GM19238 (cell line): ENCODE data around the gene AP3D1.
"Not testable (repeated sequence)": the region's sequence is repeated elsewhere in the genome, so short reads cannot be mapped to it uniquely, and the experiment has no call there.

Source experiments
- DNase-seq: peaks from one replicate; pipeline ENCODE4 v3.0.0; 2011; ENCODE audit warnings: low spot score; ENCODE audit not compliant: insufficient read length

The AP3D1 gene

GRCh38 chr19:2151339-2152229 is at the start of gene AP3D1:
Gene AP3D1 (minus strand): TSS chr19:2151566. CDS start chr19:2151334, 232 bp downstream.
- DNase-seq: peak; percentile 100

- DNase-seq: not testable (repeated sequence)
Observed at GRCh38 chr19:2200624-2201294, 49.4 kb upstream of the AP3D1 start.

DNA sequence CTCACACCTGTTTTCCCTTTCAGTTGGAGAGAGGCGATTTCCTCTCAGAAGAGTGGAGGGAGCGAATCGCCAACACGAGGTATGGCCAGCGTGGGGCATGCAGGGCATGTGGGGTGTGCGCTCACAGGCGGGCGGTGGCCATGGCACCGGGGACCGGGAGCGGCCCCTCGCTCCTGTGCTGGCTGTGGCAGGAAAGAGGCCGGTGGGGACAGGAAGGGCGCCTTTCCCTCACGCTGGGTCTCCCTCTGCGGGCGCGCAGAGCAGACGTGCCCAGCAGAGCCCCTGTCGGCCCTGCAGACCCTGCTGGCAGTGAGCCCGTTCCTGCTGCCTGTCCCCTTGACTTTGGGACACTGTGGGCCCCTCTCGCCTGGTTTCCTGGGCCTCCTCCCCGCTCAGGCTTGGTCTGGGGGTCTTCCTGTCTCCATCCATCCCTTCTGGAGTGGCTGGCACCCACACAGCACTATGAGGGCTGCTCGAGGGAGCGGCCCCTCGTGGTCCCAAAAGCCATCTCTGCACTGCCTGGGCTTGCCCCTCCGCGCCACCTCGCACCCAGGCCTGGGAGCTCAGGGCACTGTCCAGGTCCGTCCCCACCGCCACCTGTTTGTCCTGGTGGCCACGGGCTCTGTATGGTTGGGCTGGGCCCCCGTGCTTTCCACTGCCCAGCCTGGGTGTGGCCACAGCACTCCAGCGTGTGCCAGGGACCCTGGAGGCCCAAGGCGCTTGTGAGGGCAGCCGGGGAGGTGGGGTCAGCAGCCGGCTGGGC is 48.7 kb upstream of the AP3D1 start:
- no peak for DNase-seq

DNA sequence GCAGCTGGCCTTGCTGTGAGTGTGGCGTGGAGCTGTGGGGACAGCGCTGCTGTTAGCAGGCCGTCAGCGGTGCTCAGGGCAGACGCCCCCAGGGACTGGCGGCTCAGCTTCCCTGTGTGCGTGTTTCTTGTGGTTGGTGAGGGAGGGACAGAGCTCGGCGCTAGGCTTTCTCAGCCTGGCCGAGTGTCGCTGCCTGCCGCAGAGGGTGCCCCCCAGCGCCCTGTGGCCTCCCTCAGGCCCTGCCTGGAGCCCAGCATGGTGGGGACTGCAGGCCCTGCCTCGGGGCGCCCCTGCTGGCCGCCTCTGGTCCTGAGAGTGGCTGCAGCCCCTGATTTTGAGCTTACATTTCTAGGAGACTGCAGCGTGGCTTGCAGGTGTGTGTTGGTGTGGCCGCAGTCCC is 47.8 kb upstream of the AP3D1 start:
- peak; percentile 39 for DNase-seq

DNA sequence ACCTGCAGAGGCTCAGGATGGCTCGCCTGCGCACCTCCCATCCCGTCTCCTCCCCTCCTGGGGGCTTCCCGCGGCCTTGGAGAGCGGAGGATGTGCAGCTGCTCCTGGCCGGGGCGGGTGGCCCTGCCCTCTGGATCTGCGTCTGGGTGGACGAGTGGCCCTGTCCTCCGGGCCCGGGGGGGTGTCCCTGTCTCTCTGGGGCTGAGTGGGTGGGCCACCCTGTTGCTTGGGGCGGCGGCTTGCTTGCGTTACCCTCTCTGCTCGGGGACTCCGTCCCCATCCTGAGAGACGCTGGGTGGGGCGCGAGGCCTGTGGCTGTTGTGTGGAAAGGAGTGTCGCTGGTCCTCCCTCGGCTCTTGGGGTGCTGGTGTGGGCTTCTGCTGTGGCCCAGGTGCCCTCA is 47.0 kb upstream of the AP3D1 start:
- no peak for DNase-seq

DNA sequence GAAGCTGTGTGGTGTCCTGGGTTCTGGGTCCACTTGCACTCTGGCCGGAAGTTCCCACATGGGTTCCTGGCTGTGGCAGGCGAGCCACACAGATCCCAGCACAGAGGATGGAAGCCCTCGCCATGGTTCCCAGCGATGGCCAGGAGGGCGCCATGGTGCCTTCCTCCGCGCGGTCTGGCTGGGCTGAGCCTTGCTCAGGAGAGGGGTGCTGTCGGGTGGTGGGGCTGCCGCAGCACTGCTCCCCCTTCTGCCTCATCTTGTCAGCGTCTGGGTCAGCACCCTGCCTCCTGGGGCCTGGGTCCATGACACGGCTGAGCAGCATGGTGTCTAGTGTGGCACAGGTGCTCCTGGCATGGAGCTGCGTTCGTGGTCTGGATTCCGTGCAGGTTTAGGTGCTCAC is 45.9 kb upstream of the AP3D1 start:
- DNase-seq: no peak

- DNase-seq: no peak
Observed at GRCh38 chr19:2195914-2196313, 44.5 kb upstream of the AP3D1 start.

DNA sequence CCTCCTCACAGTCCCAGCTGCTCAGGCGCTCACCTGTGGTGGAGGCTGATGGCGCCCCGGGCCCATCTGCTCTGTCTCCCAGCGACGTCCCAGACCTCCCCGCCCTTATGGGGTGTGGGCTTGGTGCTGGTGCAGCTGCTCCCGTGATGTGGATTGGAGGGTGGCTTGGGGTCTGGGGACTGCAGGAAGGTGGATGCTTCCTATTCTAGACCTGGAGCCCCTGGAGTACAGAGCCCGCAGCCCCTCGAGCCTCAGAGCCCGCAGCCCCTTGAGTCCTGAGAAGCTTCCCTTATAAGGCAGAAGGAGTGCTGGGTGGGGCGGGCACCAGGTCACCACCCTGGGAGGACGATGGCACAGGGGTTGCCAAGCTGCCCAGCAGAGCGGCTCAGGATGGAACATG is 44.0 kb upstream of the AP3D1 start:
- DNase-seq: no peak

DNA sequence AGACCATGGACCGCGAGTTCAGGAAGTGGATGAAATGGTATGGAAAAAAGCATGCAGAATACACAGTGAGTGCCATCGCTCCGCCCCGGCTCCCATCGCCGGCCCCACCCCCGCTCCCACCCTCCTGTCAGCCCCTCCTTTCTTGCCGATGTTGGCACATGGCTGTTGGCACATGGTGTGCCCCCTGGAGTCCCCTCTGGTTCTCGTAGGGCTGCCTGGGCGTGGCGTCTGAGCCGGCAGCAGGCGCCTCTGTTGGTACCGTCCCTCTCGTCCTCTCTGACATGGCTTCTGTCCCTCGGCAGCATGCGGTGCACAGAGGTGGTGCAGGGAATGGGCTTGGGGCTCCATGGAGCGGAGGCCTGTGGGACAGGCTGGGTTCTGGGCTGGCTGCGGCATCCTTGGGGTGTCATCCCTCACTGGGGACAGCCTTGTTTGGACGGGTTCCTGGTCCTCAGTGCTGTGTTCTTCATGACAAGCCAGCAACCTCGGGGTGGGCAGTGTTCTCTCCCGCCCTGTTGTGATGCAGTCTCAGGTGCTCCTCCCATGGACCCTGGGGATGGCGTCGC is 43.2 kb upstream of the AP3D1 start:
- DNase-seq: no peak

GRCh38 chr19:2193807-2194206 is 42.4 kb upstream of the AP3D1 start:
- no peak for DNase-seq

GRCh38 chr19:2192862-2193261 is 41.5 kb upstream of the AP3D1 start:
- no peak for DNase-seq

DNA sequence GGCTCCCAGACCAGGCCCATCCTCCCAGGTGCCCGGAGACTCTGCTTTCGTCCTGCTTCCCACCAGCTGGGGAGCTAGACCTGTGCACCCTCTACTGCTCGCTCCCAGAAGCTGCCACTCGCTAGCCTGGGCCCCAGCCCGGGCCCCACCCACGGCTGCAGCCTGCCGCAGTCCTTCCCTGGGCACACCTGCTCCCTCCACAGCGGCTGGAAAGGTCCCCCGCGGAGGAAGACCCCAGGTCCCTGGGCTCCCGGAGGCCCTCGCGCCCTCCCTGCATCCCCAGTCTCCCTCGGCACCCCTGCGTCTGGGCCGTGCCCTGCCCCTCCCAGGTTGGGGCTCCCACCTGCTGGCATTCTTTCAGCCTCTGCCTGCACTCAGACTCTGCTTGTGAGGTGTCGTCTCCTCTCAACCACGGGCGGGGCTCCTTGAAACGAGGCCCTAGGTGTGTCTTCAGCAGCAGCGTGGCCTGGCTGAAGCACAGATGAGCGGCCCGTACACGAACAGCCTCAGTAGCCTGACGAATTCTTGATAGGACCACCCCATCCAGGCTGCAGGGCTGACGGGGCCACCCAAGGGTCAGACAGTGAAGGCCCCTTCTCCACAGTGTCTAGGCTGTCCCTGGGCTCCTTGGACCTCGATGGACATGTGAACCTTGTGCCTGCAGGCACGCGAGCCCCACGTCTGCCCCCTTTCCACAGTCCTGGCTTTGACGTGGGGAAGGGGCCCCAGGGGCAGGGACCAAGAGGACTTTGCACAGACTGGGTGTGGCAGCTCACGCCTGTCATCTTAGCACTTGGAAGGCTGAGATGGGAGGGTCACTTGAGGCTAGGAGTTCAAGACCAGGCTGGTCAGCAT is 40.3 kb upstream of the AP3D1 start:
- no peak for DNase-seq

DNA sequence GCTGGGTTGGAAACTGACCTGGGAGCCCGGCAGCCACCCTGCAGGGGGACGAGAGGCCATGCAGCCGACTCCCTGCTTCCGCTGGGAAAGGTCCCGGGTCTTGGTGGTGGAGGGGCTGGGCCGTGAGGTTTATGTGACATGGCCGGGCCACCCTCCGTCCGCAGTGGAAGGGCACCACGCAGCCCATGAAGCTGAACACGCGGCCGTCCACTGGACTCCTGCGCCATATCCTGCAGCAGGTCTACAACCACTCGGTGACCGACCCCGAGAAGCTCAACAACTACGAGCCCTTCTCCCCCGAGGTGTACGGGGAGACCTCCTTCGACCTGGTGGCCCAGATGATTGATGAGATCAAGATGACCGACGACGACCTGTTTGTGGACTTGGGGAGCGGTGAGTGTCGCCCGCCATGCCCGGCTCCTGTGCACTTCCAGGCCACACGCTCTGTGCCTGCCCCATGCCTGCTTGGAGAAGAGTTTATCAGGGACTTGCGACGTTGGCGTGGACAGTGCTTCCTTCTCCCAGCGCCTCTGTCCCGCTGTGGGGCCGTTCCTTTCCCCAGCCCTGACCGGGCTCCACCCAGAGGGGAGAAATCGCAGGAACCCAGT is 39.6 kb upstream of the AP3D1 start:
- DNase-seq: no peak

GRCh38 chr19:2189880-2190279 is 38.5 kb upstream of the AP3D1 start:
- no peak for DNase-seq

DNA sequence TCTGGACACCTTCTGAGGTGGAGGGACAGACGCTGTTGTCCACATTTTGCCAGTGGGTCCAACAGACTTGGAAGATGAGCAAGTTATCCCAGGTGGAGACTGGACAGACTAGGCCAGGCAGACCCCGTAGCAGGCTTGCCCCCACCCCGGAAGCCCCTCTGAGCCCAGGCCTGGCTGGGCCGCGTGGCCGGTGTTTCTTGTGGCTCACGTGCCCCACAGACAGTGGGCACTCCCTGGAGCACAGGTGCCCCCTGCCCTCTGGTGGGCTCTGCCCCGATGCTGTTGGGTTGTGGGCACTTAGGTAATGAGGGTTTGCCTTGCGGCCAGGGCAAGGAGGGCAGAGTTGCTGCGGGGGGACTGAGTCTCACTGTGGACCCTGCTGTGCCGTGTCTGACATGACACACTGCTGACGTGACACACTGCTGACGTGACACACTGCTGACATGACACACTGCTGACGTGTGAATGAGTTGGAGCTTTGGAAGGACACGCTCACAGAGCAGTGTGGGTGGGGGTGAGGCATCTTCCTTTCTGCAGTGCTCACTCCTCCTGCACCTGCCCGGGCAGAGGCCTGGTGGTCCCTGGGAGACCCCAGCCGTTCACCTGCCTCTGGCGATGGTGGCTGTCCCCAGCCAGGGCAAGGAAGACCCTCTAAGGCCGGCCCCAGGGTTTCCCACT is 37.5 kb upstream of the AP3D1 start:
- no peak for DNase-seq

DNA sequence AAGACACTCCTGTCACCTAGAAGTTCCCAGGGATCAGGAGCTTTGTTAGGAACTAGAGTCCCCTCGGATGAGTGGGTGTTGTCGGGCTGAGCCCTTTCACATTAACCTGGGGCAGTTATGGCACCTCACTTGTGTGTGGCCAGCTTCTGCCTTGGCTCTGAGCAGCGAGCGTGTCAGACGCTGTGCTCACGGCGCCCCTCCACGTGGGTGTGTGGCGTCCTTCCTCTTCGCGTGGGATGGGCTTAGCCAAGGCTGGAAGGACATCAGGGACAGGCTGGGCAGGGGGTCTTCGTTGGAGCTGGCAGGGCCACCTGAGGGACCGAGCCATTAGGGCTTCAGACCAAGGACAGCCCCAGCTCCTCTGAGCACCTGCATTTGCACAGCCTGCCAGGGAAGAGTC is 35.8 kb upstream of the AP3D1 start:
- no peak for DNase-seq

GRCh38 chr19:2186071-2186846 is 34.9 kb upstream of the AP3D1 start:
- DNase-seq: no peak

GRCh38 chr19:2185734-2186070 is 34.3 kb upstream of the AP3D1 start:
- DNase-seq: no peak

- DNase-seq: no peak
Observed at GRCh38 chr19:2184422-2184975, 33.1 kb upstream of the AP3D1 start.
